ENCODE measurements around the gene ELL. TPM values are rescaled to one million over a fixed set of nuclear protein-coding genes. Genes with fewer than 3 reads are reported as not detected.
A peak's percentile ranks its signal among the peaks of the same experiment; 100 is the strongest.

Gene ELL
- total RNA-seq, 4 donors from 2014 or later, result 16.2 to 72.2 (median 18.0) TPM

DNA sequence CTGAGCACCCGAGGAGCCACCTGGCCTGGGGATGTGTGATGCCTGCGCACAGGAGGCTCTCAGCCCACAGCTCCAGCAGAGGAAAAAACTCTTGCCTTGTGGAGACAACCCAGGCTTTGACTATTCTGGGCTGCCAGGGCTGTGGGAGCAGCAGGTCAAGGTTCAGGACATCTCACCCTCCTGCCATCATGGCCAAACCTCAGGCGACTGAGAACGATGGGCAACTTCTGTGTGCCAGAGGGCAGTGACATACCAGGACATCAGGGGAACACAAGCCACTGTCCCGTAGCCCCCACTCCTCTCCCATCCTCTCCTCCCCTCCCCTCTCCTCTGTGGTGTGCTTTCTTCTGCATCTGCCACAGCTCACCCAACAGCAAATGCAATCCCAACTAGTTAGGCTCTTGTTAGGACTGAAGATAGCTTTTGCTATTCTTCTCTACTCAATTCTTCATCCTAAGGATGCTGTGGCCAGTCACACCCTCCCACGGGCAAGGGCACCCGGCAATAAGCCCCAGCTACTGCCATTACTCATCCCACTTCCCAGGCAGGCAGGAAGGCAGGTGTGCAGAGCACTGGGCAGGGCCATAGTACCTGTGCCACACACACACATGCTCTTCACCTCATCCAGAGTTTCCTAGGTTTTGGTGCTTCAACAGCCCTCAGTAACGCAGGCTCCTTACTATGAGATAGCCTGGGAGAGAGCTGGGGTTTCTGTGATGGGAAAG is 16.8 kb downstream of the ELL start:
- H3K36me3 ChIP-seq, result no peaks in the 10 kb centered on the region
- H3K4me3 ChIP-seq, result no peak overlapping the region
- H3K27me3 ChIP-seq, result no peaks in the 10 kb centered on the region
- 42% methylated on average over 6 of the region's 8 CpGs; no CpG with 5 or more reads in 1 of the 2 donors for WGBS, 2 donors (ENCODE audit: low coverage in 1 of 2)
- peak overlapping the region; percentile 70 to 79 (median 77) for H3K27ac ChIP-seq
- peaks cover 82 to 99% (median 93%) of the 10 kb centered on the region in 4 donors for H3K4me1 ChIP-seq
- in situ Hi-C loops (cut with MboI; ENCODE audit: low pct_ligation_motif_present in 1 of 4, low pct_unique_long_range_greater_than_20kb in 1 of 4, low sequenced_read_pairs in 3 of 4), result no loop called here
- H3K9me3 ChIP-seq, result no peaks in the 10 kb centered on the region
- intact Hi-C loops (cut with DNase I; ENCODE audit: low total_unique reads), result loop anchor here (5.0 kb wide), 1 partner anchor 338 kb away; no protein-coding TSS in a partner anchor
- peak in 1 of 3 donors; percentile 10 for TF ChIP-seq POLR2AphosphoS5 (IDR thresholded peaks at IDR 0.05)
- no peak for TF ChIP-seq POLR2A (IDR thresholded peaks at IDR 0.05)
- no peak for TF ChIP-seq CTCF (IDR thresholded peaks at IDR 0.05)
- DNase-seq, result peak; percentile 45

DNA sequence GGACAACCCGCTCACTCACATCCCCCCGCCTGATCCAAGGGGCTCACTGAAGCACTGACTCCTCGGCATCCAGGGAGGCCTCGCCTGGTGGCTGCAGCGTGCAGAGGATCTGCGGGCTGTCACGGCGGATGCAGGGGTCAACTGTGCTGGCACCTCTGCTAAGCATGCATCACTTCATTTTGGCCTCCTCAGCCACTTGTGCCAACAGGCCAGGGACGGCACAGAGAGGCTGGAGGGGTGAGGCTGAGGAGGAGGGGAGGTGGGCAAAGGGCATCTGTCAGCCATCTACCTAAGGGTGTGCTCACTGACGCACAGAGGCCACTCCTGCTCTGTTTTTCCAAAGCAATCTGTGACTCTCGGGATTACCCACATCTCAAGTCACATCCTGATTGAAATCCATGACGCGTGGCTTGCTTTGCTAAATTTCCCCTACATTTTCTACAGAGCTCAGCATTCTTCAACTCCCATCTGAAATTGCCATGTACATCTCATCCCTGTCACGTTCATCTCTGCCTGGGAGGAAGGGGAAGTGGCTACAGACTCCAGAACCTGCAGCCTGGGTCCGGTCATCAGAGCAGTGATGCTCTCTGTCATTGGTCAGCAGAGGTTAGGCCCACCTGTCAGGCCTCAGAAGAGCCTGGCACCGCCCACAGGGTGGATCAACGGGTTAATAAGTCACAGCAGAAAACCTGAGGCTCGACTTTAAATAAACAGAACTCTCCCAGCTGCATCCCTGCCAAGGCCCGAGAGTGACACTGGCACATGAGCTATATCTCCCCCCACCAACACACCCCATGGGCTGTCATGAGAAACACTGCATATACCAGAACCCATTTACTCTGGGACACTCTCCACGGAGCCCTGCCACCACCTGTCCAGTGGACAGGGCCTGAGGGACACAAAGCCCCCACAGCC is 17.6 kb downstream of the ELL start:
- Histone ChIP-seq H3K27ac (peak overlapping the region; percentile 70 to 79 (median 77)), H3K9me3 (no peaks in the 10 kb centered on the region), H3K4me3 (no peak overlapping the region), H3K27me3 (no peaks in the 10 kb centered on the region), H3K4me1 (peaks cover 82 to 100% (median 93%) of the 10 kb centered on the region in 4 donors), H3K36me3 (no peaks in the 10 kb centered on the region)
- peak; percentile 77 for DNase-seq
- 49% methylated on average over 19 of the region's 20 CpGs; no CpG with 5 or more reads in 1 of the 2 donors for WGBS, 2 donors (ENCODE audit: low coverage in 1 of 2)
- in situ Hi-C loops (cut with MboI; ENCODE audit: low pct_ligation_motif_present in 1 of 4, low pct_unique_long_range_greater_than_20kb in 1 of 4, low sequenced_read_pairs in 3 of 4) (no loop called here), intact Hi-C loops (cut with DNase I; ENCODE audit: low total_unique reads) (loop anchor here (5.0 kb wide), 1 partner anchor 337 kb away; no protein-coding TSS in a partner anchor)
- TF ChIP-seq POLR2A (IDR thresholded peaks at IDR 0.05), result peak; percentile 32
- TF ChIP-seq EP300 (IDR thresholded peaks at IDR 0.05; ENCODE audit: low read depth), result no peak
- peak in 2 of 3 donors; percentile 18 to 51 for TF ChIP-seq POLR2AphosphoS5 (IDR thresholded peaks at IDR 0.05)

DNA sequence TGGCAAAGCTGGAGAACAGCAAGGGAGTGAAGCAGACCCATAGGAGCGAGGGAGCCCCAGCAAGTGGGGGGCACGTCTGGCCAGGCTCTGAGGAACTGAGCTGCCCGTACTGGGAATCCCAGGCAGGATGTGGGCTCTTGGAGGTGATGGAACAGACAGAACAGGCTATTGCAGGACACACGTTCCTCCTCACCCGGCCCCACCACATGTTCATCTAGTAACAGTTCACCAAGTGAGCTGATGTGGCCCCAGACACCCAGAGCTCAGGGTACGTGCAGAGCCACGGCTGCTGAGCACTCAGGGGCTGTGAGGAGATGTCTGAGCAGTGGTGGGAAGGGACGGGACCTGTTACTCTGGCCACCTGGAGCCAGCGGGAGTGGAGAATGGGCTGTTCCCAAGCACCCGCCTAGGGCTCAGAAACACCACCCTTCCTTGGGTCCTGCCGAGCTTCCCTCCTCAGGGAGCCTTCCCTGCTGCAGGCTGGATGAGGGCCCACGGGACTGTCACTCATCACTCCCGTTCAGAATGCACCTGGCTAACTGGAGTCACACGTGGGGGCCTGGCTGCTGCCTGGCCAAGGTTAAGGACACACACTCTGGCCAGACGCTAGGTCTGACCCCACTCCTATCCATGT is 18.4 kb downstream of the ELL start:
- no peaks in the 10 kb centered on the region for H3K9me3 ChIP-seq
- TF ChIP-seq EP300 (IDR thresholded peaks at IDR 0.05; ENCODE audit: low read depth), result no peak
- TF ChIP-seq POLR2A (IDR thresholded peaks at IDR 0.05), result no peak
- TF ChIP-seq POLR2AphosphoS5 (IDR thresholded peaks at IDR 0.05), result no peak
- no peak for TF ChIP-seq CTCF (IDR thresholded peaks at IDR 0.05)
- 59% methylated on average over 15 of the region's 15 CpGs; no CpG with 5 or more reads in 1 of the 2 donors for WGBS, 2 donors (ENCODE audit: low coverage in 1 of 2)
- H3K4me1 ChIP-seq, result peaks cover 75 to 98% (median 91%) of the 10 kb centered on the region in 4 donors
- intact Hi-C loops (cut with DNase I; ENCODE audit: low total_unique reads) (loop anchor here (5.0 kb wide), 1 partner anchor 336 kb away; no protein-coding TSS in a partner anchor), in situ Hi-C loops (cut with MboI; ENCODE audit: low pct_ligation_motif_present in 1 of 4, low pct_unique_long_range_greater_than_20kb in 1 of 4, low sequenced_read_pairs in 3 of 4) (no loop called here)
- H3K27me3 ChIP-seq, result no peaks in the 10 kb centered on the region
- H3K36me3 ChIP-seq, result no peaks in the 10 kb centered on the region
- no peak for DNase-seq
- H3K4me3 ChIP-seq, result no peak overlapping the region
- peak overlapping the region; percentile 70 to 79 (median 77) for H3K27ac ChIP-seq

GRCh38 chr19:18502638-18503294 is 19.1 kb downstream of the ELL start:
- H3K9me3 ChIP-seq, result no peaks in the 10 kb centered on the region
- peak overlapping the region; percentile 70 to 79 (median 77) for H3K27ac ChIP-seq
- intact Hi-C loops (cut with DNase I; ENCODE audit: low total_unique reads), result loop anchor here (5.0 kb wide), 1 partner anchor 335 kb away; no protein-coding TSS in a partner anchor
- WGBS, 2 donors (ENCODE audit: low coverage in 1 of 2), result 56% methylated on average over 17 of the region's 17 CpGs; no CpG with 5 or more reads in 1 of the 2 donors
- peak; percentile 40 for DNase-seq
- no peak overlapping the region for H3K4me3 ChIP-seq
- no peak for TF ChIP-seq POLR2AphosphoS5 (IDR thresholded peaks at IDR 0.05)
- no peak for TF ChIP-seq CTCF (IDR thresholded peaks at IDR 0.05)
- TF ChIP-seq POLR2A (IDR thresholded peaks at IDR 0.05), result no peak
- TF ChIP-seq EP300 (IDR thresholded peaks at IDR 0.05; ENCODE audit: low read depth), result no peak
- H3K36me3 ChIP-seq, result no peaks in the 10 kb centered on the region
- in situ Hi-C loops (cut with MboI; ENCODE audit: low pct_ligation_motif_present in 1 of 4, low pct_unique_long_range_greater_than_20kb in 1 of 4, low sequenced_read_pairs in 3 of 4), result no loop called here
- peaks cover 68 to 95% (median 87%) of the 10 kb centered on the region in 4 donors for H3K4me1 ChIP-seq
- no peaks in the 10 kb centered on the region for H3K27me3 ChIP-seq

Data from transverse colon (tissue), 4 donors.